SK-N-SH treated with all-trans-retinoic acid at 6 μM for 48 hours (cell line): ENCODE data around the gene SPINK9.

Source experiments
- ATAC-seq: fragments of 200-7000 bp; cut with Tn5 transposase; 3 replicates; pipeline ENCODE4 v1.9.1; 2020; ENCODE audit warnings: mild to moderate bottlenecking, moderate library complexity
- CREB5 ChIP-seq: fragments of 250-450 bp; sonication (Bioruptor Pico); IDR thresholded peaks from 2 replicates; pipeline ENCODE4 v1.5.1; 2020; ENCODE audit warnings: low read depth, mild to moderate bottlenecking, moderate library complexity
- CSDC2 ChIP-seq: fragments of 250-450 bp; sonication (Bioruptor Pico); IDR thresholded peaks from 2 replicates; pipeline ENCODE4 v1.5.0; 2020; ENCODE audit warnings: mild to moderate bottlenecking, moderate library complexity
- CSRNP3 ChIP-seq: fragments of 250-450 bp; sonication (Bioruptor Pico); IDR thresholded peaks from 2 replicates; pipeline ENCODE4 v1.5.1; 2021; ENCODE audit warnings: mild to moderate bottlenecking, moderate library complexity
- ESRRG ChIP-seq: fragments of 250-450 bp; sonication (Bioruptor Pico); IDR thresholded peaks from 2 replicates; pipeline ENCODE4 v1.6.1; 2021; ENCODE audit warnings: mild to moderate bottlenecking
- GLIS3 ChIP-seq: fragments of 250-450 bp; sonication (Bioruptor Pico); IDR thresholded peaks from 2 replicates; pipeline ENCODE4 v1.5.0; 2020; ENCODE audit warnings: mild to moderate bottlenecking, moderate library complexity
- ISL1 ChIP-seq: fragments of 250-450 bp; sonication (Bioruptor Pico); IDR thresholded peaks from 2 replicates; pipeline ENCODE4 v2.1.2; 2022; ENCODE audit warnings: mild to moderate bottlenecking, moderate library complexity
- OSR1 ChIP-seq: fragments of 250-450 bp; sonication (Bioruptor Pico); IDR thresholded peaks from 2 replicates; pipeline ENCODE4 v1.8.0; 2022; ENCODE audit warnings: moderate library complexity, mild to moderate bottlenecking, inconsistent platforms
- POU6F1 ChIP-seq: fragments of 250-450 bp; sonication (Bioruptor Pico); IDR thresholded peaks from 2 replicates; pipeline ENCODE4 v1.8.0; 2021; ENCODE audit warnings: low read depth, mild to moderate bottlenecking, moderate library complexity, borderline replicate concordance
- RARB ChIP-seq: fragments of 250-450 bp; sonication (Bioruptor Pico); IDR thresholded peaks from 2 replicates; pipeline ENCODE4 v1.8.0; 2021; ENCODE audit warnings: mild to moderate bottlenecking, moderate library complexity
- SNAI2 ChIP-seq: fragments of 250-450 bp; sonication (Bioruptor Pico); IDR thresholded peaks from 2 replicates; pipeline ENCODE4 v1.5.0; 2020; ENCODE audit warnings: mild to moderate bottlenecking, moderate library complexity
- TCF4 ChIP-seq: fragments of 250-450 bp; sonication (Bioruptor Pico); IDR thresholded peaks from 2 replicates; pipeline ENCODE4 v1.8.0; 2021; ENCODE audit warnings: mild to moderate bottlenecking, moderate library complexity, borderline replicate concordance
- TOX ChIP-seq: fragments of 250-450 bp; sonication (Bioruptor Pico); IDR thresholded peaks from 2 replicates; pipeline ENCODE4 v1.8.0; 2021; ENCODE audit warnings: mild to moderate bottlenecking, moderate library complexity, borderline replicate concordance
- TSHZ2 ChIP-seq: fragments of 250-450 bp; sonication (Bioruptor Pico); IDR thresholded peaks from 2 replicates; pipeline ENCODE4 v1.5.0; 2020; ENCODE audit warnings: mild to moderate bottlenecking, moderate library complexity
- ZC3H10 ChIP-seq: fragments of 250-450 bp; sonication (Bioruptor Pico); IDR thresholded peaks from 2 replicates; pipeline ENCODE4 v1.5.1; 2021; ENCODE audit warnings: mild to moderate bottlenecking, moderate library complexity
- ZFP30 ChIP-seq: fragments of 450-650 bp; formaldehyde crosslinking; IDR thresholded peaks from 2 replicates; pipeline ENCODE4 v1.5.0; 2022; ENCODE audit warnings: mild to moderate bottlenecking, moderate library complexity
- ZNF565 ChIP-seq: fragments of 450-650 bp; formaldehyde crosslinking; conservative IDR thresholded peaks from 2 replicates; pipeline ENCODE4 v1.5.0; 2020; ENCODE audit warnings: low read depth, mild to moderate bottlenecking, moderate library complexity
- ZNF70 ChIP-seq: fragments of 450-650 bp; formaldehyde crosslinking; IDR thresholded peaks from 2 replicates; pipeline ENCODE4 v1.5.0; 2020; ENCODE audit warnings: mild to moderate bottlenecking, moderate library complexity
- ZNF8 ChIP-seq: fragments of 450-650 bp; formaldehyde crosslinking; IDR thresholded peaks from 2 replicates; pipeline ENCODE4 v1.5.0; 2020; ENCODE audit warnings: mild to moderate bottlenecking, moderate library complexity
- TF ChIP-seq, protein P1 (sequence below): fragments of 250-450 bp; sonication (Bioruptor Pico); IDR thresholded peaks from 2 replicates; pipeline ENCODE4 v1.8.0; 2020; ENCODE audit warnings: mild to moderate bottlenecking, moderate library complexity, borderline replicate concordance

The SPINK9 gene

DNA sequence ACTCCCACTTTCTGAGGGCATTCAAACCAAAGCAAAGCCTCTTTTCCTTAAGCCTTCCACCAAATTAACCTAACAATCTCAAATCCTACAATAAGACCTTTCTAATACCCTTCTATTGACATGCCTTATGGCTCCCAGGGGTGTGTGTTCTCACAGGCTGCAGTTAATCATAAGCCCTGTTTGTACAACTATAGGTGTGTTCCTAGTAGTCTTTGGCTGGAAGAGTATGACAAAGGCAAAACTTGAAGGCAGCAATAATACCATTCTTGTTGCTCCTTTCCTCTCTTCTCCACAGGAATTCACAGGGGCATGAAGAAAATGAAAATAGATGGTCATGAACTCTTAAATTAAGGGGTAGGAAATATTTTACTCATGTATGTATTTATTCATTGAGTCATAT, 37.5 kb downstream of the SPINK9 start:
- no peak for ATAC-seq

GRCh38 chr5:148374690-148375360, 39.5 kb downstream of the SPINK9 start:
- peak; percentile 99 for ATAC-seq
- TF ChIP-seq ZNF70 (CRISPR knock-in tag) (no peak), CSDC2 (CRISPR knock-in tag) (no peak), CSRNP3 (no peak)

More for the DNA sequence above, 37.5 kb downstream of the SPINK9 start:
- TF ChIP-seq ZNF8 (CRISPR knock-in tag) = no peak
- TF ChIP-seq CREB5 = no peak
- TF ChIP-seq, protein P1, sequence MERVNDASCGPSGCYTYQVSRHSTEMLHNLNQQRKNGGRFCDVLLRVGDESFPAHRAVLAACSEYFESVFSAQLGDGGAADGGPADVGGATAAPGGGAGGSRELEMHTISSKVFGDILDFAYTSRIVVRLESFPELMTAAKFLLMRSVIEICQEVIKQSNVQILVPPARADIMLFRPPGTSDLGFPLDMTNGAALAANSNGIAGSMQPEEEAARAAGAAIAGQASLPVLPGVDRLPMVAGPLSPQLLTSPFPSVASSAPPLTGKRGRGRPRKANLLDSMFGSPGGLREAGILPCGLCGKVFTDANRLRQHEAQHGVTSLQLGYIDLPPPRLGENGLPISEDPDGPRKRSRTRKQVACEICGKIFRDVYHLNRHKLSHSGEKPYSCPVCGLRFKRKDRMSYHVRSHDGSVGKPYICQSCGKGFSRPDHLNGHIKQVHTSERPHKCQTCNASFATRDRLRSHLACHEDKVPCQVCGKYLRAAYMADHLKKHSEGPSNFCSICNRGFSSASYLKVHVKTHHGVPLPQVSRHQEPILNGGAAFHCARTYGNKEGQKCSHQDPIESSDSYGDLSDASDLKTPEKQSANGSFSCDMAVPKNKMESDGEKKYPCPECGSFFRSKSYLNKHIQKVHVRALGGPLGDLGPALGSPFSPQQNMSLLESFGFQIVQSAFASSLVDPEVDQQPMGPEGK (CRISPR knock-in tag) = no peak
- no peak for TF ChIP-seq CSDC2 (CRISPR knock-in tag)
- TF ChIP-seq ESRRG = no peak
- TF ChIP-seq RARB (CRISPR knock-in tag) = no peak
- no peak for TF ChIP-seq OSR1
- TF ChIP-seq TOX (CRISPR knock-in tag) = no peak
- no peak for TF ChIP-seq ISL1 (CRISPR knock-in tag)
- no peak for TF ChIP-seq SNAI2
- no peak for TF ChIP-seq ZFP30 (CRISPR knock-in tag)
- TF ChIP-seq ZC3H10 (CRISPR knock-in tag) = no peak
- TF ChIP-seq GLIS3 (CRISPR knock-in tag) = no peak

DNA sequence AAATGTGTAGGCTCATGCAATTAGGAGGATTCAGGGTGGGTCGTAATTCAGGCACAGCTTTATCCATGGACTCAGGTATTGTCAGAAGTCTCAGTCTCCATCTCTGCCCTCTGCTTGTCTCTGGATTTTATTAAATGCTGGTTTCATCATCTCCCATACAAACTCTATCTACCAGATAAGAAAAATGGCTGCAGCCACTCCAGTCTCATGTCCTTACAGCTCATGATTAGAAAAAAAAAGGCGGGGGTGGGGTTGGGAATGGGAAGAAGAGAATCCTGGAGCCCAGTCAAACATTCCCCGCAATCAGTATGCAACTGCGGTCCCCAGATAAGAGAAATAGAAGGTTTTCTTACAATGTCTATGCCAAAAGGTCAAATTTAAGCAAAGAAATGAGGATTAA, 40.8 kb downstream of the SPINK9 start:
- ATAC-seq = no peak
- no peak for TF ChIP-seq POU6F1
- TF ChIP-seq TCF4 (CRISPR knock-in tag) = no peak
- TF ChIP-seq ZNF70 (CRISPR knock-in tag) = no peak
- TF ChIP-seq SNAI2 = no peak
- no peak for TF ChIP-seq TOX (CRISPR knock-in tag)
- TF ChIP-seq TSHZ2 (CRISPR knock-in tag) = no peak
- no peak for TF ChIP-seq OSR1
- TF ChIP-seq ZNF8 (CRISPR knock-in tag) = no peak
- no peak for TF ChIP-seq RARB (CRISPR knock-in tag)
- no peak for TF ChIP-seq ZNF565 (CRISPR knock-in tag)
- no peak for TF ChIP-seq CSDC2 (CRISPR knock-in tag)
- TF ChIP-seq ZFP30 (CRISPR knock-in tag) = no peak
- TF ChIP-seq, protein P1 (CRISPR knock-in tag) = no peak
- no peak for TF ChIP-seq CSRNP3
